Purkinje cell (primary cell): ENCODE measurements around the gene OXT. TPM values are rescaled to one million over a fixed set of nuclear protein-coding genes. Genes with fewer than 3 reads are reported as not detected.

Source experiments
- polyA plus RNA-seq: library from polyadenylated mRNA; unstranded; fragments of >200 nt; fragmentation: Nextera tagmentation; gene quantifications from 2 replicates; pipeline ENCODE4 v1.2.1, GENCODE V29; 2014

The OXT gene
- not detected in 2 replicates for polyA plus RNA-seq

DNA sequence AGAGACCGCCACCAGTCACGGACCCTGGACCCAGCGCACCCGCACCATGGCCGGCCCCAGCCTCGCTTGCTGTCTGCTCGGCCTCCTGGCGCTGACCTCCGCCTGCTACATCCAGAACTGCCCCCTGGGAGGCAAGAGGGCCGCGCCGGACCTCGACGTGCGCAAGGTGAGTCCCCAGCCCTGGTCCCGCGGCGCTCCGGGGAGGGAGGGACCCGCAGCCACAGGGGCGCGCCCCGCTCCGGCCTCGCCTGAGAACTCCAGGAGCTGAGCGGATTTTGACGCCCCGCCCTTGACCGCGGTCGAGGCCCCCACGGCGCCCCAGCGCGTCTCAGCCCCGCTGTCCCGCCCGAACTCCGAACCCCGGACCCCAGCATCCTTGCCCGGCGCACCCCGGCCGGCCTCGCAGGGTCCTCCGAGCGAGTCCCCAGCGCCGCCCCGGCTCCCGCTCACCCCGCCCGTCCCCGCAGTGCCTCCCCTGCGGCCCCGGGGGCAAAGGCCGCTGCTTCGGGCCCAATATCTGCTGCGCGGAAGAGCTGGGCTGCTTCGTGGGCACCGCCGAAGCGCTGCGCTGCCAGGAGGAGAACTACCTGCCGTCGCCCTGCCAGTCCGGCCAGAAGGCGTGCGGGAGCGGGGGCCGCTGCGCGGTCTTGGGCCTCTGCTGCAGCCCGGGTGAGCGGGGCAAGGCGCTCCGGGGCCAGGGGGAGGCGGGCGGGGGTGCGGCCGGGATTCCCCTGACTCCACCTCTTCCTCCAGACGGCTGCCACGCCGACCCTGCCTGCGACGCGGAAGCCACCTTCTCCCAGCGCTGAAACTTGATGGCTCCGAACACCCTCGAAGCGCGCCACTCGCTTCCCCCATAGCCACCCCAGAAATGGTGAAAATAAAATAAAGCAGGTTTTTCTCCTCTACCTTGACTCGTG lies at the start of gene OXT:
TSS of gene OXT (plus strand) at position 11 of the 920 bp plus-strand sequence. CDS start at position 47, 36 bp downstream.

DNA sequence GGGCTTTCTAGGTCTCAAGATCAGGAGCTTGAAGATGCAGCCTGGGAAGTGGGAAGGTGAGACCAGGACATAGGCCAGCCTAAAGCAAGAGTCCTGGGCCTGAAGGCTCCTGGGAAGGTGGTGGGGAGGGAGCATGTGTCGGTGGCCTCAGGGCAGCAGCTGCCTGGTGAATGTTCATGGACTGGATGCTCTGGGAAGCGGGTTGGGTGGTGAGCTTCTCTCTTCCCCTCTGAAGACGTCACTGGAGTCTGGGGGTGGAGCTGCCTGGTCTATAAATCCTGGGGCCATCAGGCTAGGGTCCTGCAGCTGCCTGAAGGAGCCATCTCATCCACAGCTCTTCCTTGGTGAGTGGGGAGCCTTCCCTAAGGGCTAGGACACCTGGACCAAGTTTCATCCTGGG lies 28.1 kb upstream of the OXT start, which contains the start of gene GNRH2:
TSS of gene GNRH2 (plus strand) at position 301 of the 400 bp plus-strand sequence. CDS start 793 bp downstream, outside the sequence.

DNA sequence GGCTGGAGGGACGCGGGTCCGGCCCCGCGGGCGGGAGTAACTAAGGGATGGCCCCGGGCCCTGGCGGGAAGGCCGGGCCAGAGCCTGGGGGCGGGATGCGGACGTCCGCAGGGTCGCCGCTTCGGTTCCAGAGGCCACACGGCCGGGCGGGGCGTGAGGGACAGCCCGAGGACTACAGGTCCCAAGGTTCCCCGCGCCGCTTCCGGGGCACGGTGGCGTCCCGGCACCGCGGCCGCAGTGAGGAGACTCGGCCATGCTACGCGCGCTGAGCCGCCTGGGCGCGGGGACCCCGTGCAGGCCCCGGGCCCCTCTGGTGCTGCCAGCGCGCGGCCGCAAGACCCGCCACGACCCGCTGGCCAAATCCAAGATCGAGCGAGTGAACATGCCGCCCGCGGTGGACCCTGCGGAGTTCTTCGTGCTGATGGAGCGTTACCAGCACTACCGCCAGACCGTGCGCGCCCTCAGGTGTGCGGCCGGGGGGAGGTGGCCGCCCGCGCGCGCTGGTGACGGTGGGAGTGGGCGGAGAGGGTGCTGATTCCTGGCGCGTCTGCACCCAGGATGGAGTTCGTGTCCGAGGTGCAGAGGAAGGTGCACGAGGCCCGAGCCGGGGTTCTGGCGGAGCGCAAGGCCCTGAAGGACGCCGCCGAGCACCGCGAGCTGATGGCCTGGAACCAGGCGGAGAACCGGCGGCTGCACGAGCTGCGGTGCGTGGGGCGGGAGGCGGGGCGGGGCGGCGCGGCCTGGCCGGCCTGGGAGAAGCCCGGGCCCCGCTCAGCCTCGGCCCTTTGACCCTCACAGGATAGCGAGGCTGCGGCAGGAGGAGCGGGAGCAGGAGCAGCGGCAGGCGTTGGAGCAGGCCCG lies 25.4 kb upstream of the OXT start, which contains the start of gene MRPS26:
TSS of gene MRPS26 (plus strand) at position 237 of the 861 bp plus-strand sequence. CDS start at position 254, 17 bp downstream.

DNA sequence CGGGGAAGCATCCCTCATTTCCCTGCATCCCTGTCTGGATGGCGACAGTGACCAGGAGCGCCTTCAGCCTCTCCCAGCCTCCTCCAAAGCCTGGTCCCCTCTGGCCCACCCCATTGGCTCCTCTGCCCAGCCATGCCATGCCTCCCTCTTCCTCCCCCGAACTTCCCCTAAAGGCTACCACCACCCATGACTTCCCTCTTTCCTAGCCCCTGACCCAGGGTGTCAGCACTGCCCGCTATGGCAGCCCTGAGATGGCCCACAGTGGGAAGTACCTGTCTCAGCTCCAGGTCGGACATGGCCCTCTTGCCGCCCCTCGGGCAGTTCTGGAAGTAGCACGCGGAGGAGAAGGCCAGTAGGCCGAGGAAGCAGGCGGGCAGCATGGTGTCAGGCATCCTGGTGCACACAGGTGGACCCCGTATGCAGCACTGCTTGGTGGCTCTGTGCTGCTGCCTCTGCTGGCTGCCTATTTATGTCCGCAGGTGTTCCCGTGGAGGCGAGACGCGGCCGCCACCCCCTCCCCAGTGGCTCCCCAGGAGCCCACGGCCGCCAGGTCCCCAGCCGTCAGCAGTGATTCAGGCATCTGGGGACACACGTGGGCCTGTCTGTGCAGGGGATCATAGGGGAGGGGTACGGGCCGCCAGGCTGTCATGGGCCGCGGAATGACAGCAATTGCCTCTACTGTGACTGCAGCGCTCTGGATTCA lies 13.0 kb downstream of the OXT start, which contains the start of gene AVP:
TSS of gene AVP (minus strand) at position 442 of the 703 bp plus-strand sequence. CDS start at position 392, 50 bp downstream.

Other genes starting within 250 kb of the OXT start
- 5.4 and 8.8 TPM in 2 replicates for gene PCED1A, start 231.0 kb upstream of the OXT start, polyA plus RNA-seq
- 18.5 and 27.7 TPM in 2 replicates for gene VPS16, start 230.9 kb upstream of the OXT start, polyA plus RNA-seq
- 78.7 and 83.9 TPM in 2 replicates for gene PTPRA, start 198.1 kb upstream of the OXT start, polyA plus RNA-seq
- gene GNRH2, start 28.0 kb upstream of the OXT start, polyA plus RNA-seq = not detected in 2 replicates
- 17.0 and 27.5 TPM in 2 replicates for gene MRPS26, start 25.6 kb upstream of the OXT start, polyA plus RNA-seq
- not detected in 2 replicates for gene AVP, start 13.1 kb downstream of the OXT start, polyA plus RNA-seq
- 9.1 and 14.6 TPM in 2 replicates for gene FASTKD5, start 88.2 kb downstream of the OXT start, polyA plus RNA-seq
- 1.1 and 3.0 TPM in 2 replicates for gene UBOX5, start 88.2 kb downstream of the OXT start, polyA plus RNA-seq
- 1.3 and 5.0 TPM in 2 replicates for gene LZTS3, start 101.9 kb downstream of the OXT start, polyA plus RNA-seq
- 36.2 and 44.5 TPM in 2 replicates for gene DDRGK1, start 133.1 kb downstream of the OXT start, polyA plus RNA-seq
- 8.6 and 20.5 TPM in 2 replicates for gene ITPA, start 137.9 kb downstream of the OXT start, polyA plus RNA-seq
- gene SLC4A11, start 167.6 kb downstream of the OXT start, polyA plus RNA-seq = 0.34 and 1.2 TPM in 2 replicates